ENCODE data around the gene PRKAR1B.

Gene PRKAR1B

GRCh38 chr7:739983-740942 lies 13.2 kb upstream of the PRKAR1B start:
- no peak overlapping the region for H3K9ac ChIP-seq (ENCODE audit: insufficient read length, low read depth)
- no peaks in the 10 kb centered on the region for H3K27me3 ChIP-seq (ENCODE audit: insufficient read depth, insufficient read length)
- no peaks in the 10 kb centered on the region for H3K4me1 ChIP-seq (ENCODE audit: insufficient read depth, insufficient read length)
- TF ChIP-seq YY1 (IDR thresholded peaks at IDR 0.05; ENCODE audit: insufficient read depth, insufficient read length) (no peak), SUZ12 (IDR thresholded peaks at IDR 0.05; ENCODE audit: extremely low read depth, insufficient read depth, insufficient read length) (no peak), ZNF274 (IDR thresholded peaks at IDR 0.05; ENCODE audit: low read depth, low read length) (no peak)
- H3K36me3 ChIP-seq (ENCODE audit: insufficient read depth, insufficient read length, low read length), result peaks cover 52% of the 10 kb centered on the region
- no peak overlapping the region for H3K4me3 ChIP-seq (ENCODE audit: insufficient read length, low read depth)
- H3K9me3 ChIP-seq (ENCODE audit: insufficient read depth, low read length), result peaks cover 2% of the 10 kb centered on the region
- DNase-seq (ENCODE audit: low read depth, low spot score), result no peak

- Histone ChIP-seq H3K9me3 (ENCODE audit: insufficient read depth, low read length) (peaks cover 10% of the 10 kb centered on the region), H3K36me3 (ENCODE audit: insufficient read depth, insufficient read length, low read length) (peaks cover 51% of the 10 kb centered on the region), H3K4me1 (ENCODE audit: insufficient read depth, insufficient read length) (no peaks in the 10 kb centered on the region), H3K9ac (ENCODE audit: insufficient read length, low read depth) (no peak overlapping the region), H3K4me3 (ENCODE audit: insufficient read length, low read depth) (no peak overlapping the region), H3K27me3 (ENCODE audit: insufficient read depth, insufficient read length) (no peaks in the 10 kb centered on the region)
- no peak for DNase-seq (ENCODE audit: low read depth, low spot score)
- TF ChIP-seq SUZ12 (IDR thresholded peaks at IDR 0.05; ENCODE audit: extremely low read depth, insufficient read depth, insufficient read length), result no peak
Measured at GRCh38 chr7:739455-739982, 12.4 kb upstream of the PRKAR1B start.

- H3K4me3 ChIP-seq (ENCODE audit: insufficient read length, low read depth), result no peak overlapping the region
- H3K4me1 ChIP-seq (ENCODE audit: insufficient read depth, insufficient read length), result no peaks in the 10 kb centered on the region
- no peak for TF ChIP-seq SUZ12 (IDR thresholded peaks at IDR 0.05; ENCODE audit: extremely low read depth, insufficient read depth, insufficient read length)
- TF ChIP-seq YY1 (IDR thresholded peaks at IDR 0.05; ENCODE audit: insufficient read depth, insufficient read length), result no peak
- TF ChIP-seq ZNF274 (IDR thresholded peaks at IDR 0.05; ENCODE audit: low read depth, low read length), result no peak
- no peaks in the 10 kb centered on the region for H3K27me3 ChIP-seq (ENCODE audit: insufficient read depth, insufficient read length)
- H3K9me3 ChIP-seq (ENCODE audit: insufficient read depth, low read length), result peaks cover 16% of the 10 kb centered on the region
- no peak for DNase-seq (ENCODE audit: low read depth, low spot score)
- H3K36me3 ChIP-seq (ENCODE audit: insufficient read depth, insufficient read length, low read length), result peaks cover 58% of the 10 kb centered on the region
- H3K9ac ChIP-seq (ENCODE audit: insufficient read length, low read depth), result no peak overlapping the region
Measured at GRCh38 chr7:738723-739454, 11.8 kb upstream of the PRKAR1B start.

- Histone ChIP-seq H3K36me3 (ENCODE audit: insufficient read depth, insufficient read length, low read length) (peaks cover 58% of the 10 kb centered on the region), H3K9ac (ENCODE audit: insufficient read length, low read depth) (no peak overlapping the region), H3K4me3 (ENCODE audit: insufficient read length, low read depth) (no peak overlapping the region), H3K27me3 (ENCODE audit: insufficient read depth, insufficient read length) (no peaks in the 10 kb centered on the region), H3K9me3 (ENCODE audit: insufficient read depth, low read length) (peaks cover 20% of the 10 kb centered on the region), H3K4me1 (ENCODE audit: insufficient read depth, insufficient read length) (no peaks in the 10 kb centered on the region)
- TF ChIP-seq SUZ12 (IDR thresholded peaks at IDR 0.05; ENCODE audit: extremely low read depth, insufficient read depth, insufficient read length) (no peak), ZNF274 (IDR thresholded peaks at IDR 0.05; ENCODE audit: low read depth, low read length) (no peak), YY1 (IDR thresholded peaks at IDR 0.05; ENCODE audit: insufficient read depth, insufficient read length) (no peak)
- no peak for DNase-seq (ENCODE audit: low read depth, low spot score)
Measured at GRCh38 chr7:738241-738640, 11.2 kb upstream of the PRKAR1B start.

- Histone ChIP-seq H3K9ac (ENCODE audit: insufficient read length, low read depth) (no peak overlapping the region), H3K4me1 (ENCODE audit: insufficient read depth, insufficient read length) (no peaks in the 10 kb centered on the region), H3K4me3 (ENCODE audit: insufficient read length, low read depth) (no peak overlapping the region), H3K9me3 (ENCODE audit: insufficient read depth, low read length) (peaks cover 20% of the 10 kb centered on the region), H3K27me3 (ENCODE audit: insufficient read depth, insufficient read length) (no peaks in the 10 kb centered on the region), H3K36me3 (ENCODE audit: insufficient read depth, insufficient read length, low read length) (peaks cover 57% of the 10 kb centered on the region)
- DNase-seq (ENCODE audit: low read depth, low spot score), result no peak
- TF ChIP-seq SUZ12 (IDR thresholded peaks at IDR 0.05; ENCODE audit: extremely low read depth, insufficient read depth, insufficient read length) (no peak), ZNF274 (IDR thresholded peaks at IDR 0.05; ENCODE audit: low read depth, low read length) (no peak), YY1 (IDR thresholded peaks at IDR 0.05; ENCODE audit: insufficient read depth, insufficient read length) (no peak)
Measured at GRCh38 chr7:734808-735207, 7.7 kb upstream of the PRKAR1B start.

- Histone ChIP-seq H3K9me3 (ENCODE audit: insufficient read depth, low read length) (peaks cover 20% of the 10 kb centered on the region), H3K36me3 (ENCODE audit: insufficient read depth, insufficient read length, low read length) (peaks cover 57% of the 10 kb centered on the region), H3K9ac (ENCODE audit: insufficient read length, low read depth) (no peak overlapping the region), H3K4me3 (ENCODE audit: insufficient read length, low read depth) (no peak overlapping the region), H3K4me1 (ENCODE audit: insufficient read depth, insufficient read length) (no peaks in the 10 kb centered on the region), H3K27me3 (ENCODE audit: insufficient read depth, insufficient read length) (no peaks in the 10 kb centered on the region)
- TF ChIP-seq ZNF274 (IDR thresholded peaks at IDR 0.05; ENCODE audit: low read depth, low read length) (no peak), YY1 (IDR thresholded peaks at IDR 0.05; ENCODE audit: insufficient read depth, insufficient read length) (no peak), SUZ12 (IDR thresholded peaks at IDR 0.05; ENCODE audit: extremely low read depth, insufficient read depth, insufficient read length) (no peak)
- no peak for DNase-seq (ENCODE audit: low read depth, low spot score)
Measured at GRCh38 chr7:734214-734613, 7.1 kb upstream of the PRKAR1B start.

- peaks cover 59% of the 10 kb centered on the region for H3K36me3 ChIP-seq (ENCODE audit: insufficient read depth, insufficient read length, low read length)
- peaks cover 20% of the 10 kb centered on the region for H3K9me3 ChIP-seq (ENCODE audit: insufficient read depth, low read length)
- H3K4me3 ChIP-seq (ENCODE audit: insufficient read length, low read depth), result no peak overlapping the region
- no peak for TF ChIP-seq YY1 (IDR thresholded peaks at IDR 0.05; ENCODE audit: insufficient read depth, insufficient read length)
- no peak for TF ChIP-seq SUZ12 (IDR thresholded peaks at IDR 0.05; ENCODE audit: extremely low read depth, insufficient read depth, insufficient read length)
- TF ChIP-seq ZNF274 (IDR thresholded peaks at IDR 0.05; ENCODE audit: low read depth, low read length), result no peak
- H3K4me1 ChIP-seq (ENCODE audit: insufficient read depth, insufficient read length), result peaks cover 2% of the 10 kb centered on the region
- H3K27me3 ChIP-seq (ENCODE audit: insufficient read depth, insufficient read length), result no peaks in the 10 kb centered on the region
- no peak for DNase-seq (ENCODE audit: low read depth, low spot score)
- no peak overlapping the region for H3K9ac ChIP-seq (ENCODE audit: insufficient read length, low read depth)
Measured at GRCh38 chr7:732556-732955, 5.5 kb upstream of the PRKAR1B start.

Measured in NT2/D1 (cell line).